ENCODE data around the gene C2CD2.

The C2CD2 gene

GRCh38 chr21:41948901-41949300 lies 4.9 kb downstream of the C2CD2 start:
- DNase-seq (ENCODE audit: low read depth), result no peak
- H3K4me3 ChIP-seq (ENCODE audit: control insufficient read depth, low read depth, low read length), result no peak overlapping the region
- TF ChIP-seq, protein P1, sequence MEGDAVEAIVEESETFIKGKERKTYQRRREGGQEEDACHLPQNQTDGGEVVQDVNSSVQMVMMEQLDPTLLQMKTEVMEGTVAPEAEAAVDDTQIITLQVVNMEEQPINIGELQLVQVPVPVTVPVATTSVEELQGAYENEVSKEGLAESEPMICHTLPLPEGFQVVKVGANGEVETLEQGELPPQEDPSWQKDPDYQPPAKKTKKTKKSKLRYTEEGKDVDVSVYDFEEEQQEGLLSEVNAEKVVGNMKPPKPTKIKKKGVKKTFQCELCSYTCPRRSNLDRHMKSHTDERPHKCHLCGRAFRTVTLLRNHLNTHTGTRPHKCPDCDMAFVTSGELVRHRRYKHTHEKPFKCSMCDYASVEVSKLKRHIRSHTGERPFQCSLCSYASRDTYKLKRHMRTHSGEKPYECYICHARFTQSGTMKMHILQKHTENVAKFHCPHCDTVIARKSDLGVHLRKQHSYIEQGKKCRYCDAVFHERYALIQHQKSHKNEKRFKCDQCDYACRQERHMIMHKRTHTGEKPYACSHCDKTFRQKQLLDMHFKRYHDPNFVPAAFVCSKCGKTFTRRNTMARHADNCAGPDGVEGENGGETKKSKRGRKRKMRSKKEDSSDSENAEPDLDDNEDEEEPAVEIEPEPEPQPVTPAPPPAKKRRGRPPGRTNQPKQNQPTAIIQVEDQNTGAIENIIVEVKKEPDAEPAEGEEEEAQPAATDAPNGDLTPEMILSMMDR (IDR thresholded peaks at IDR 0.05; ENCODE audit: control insufficient read depth, insufficient read depth, low read depth, low read length, missing control alignments), result no peak

DNA sequence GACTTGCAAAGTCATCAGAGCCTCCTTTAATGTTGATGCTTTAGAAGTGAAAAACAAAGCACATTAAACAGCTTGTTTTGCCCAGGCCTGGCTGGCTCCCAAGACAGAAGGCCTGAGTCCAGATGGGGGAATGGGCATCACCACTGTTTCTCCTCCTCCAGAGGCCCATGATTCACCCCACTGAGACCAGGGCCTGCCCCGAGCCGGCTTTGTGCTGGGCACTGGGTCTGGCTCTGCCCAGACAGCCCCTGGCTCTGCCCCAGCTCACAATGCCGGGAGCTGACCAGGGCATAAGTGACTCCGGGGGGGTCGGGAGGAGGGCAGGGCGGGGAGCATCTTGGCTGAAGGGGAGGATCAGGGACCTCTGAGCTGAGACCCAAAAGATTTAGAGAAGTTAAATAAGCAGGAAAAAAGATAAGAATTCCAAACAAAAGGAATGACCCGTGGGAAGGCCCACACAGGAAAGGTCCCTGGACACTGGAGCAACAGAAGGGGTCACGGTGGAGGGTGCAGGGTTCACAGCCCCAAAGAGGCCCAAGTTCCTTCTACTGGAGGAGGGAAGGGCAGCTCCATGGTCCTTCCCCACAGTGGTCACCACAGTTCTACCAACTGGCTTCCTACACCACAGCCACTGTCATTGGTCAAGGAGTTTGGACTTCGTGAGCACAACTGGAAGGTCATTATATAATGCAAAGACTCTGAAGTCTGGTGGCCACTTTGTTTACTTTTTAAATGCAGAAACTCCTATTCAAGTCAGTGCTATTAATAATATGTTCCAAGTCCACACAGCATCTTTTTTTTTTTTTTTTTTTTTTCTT lies 5.5 kb downstream of the C2CD2 start:
- DNase-seq (ENCODE audit: low read depth), result no peak

GRCh38 chr21:41945982-41946381 lies 7.8 kb downstream of the C2CD2 start:
- DNase-seq (ENCODE audit: low read depth), result no peak
- TF ChIP-seq, protein P1 (IDR thresholded peaks at IDR 0.05; ENCODE audit: control insufficient read depth, insufficient read depth, low read depth, low read length, missing control alignments), result no peak
- no peak overlapping the region for H3K4me3 ChIP-seq (ENCODE audit: control insufficient read depth, low read depth, low read length)

More for the DNA sequence above, 5.5 kb downstream of the C2CD2 start:
- TF ChIP-seq, protein P1 (IDR thresholded peaks at IDR 0.05; ENCODE audit: control insufficient read depth, insufficient read depth, low read depth, low read length, missing control alignments), result no peak
- no peak overlapping the region for H3K4me3 ChIP-seq (ENCODE audit: control insufficient read depth, low read depth, low read length)

GRCh38 chr21:41943851-41944250 lies 10.0 kb downstream of the C2CD2 start:
- TF ChIP-seq, protein P1 (IDR thresholded peaks at IDR 0.05; ENCODE audit: control insufficient read depth, insufficient read depth, low read depth, low read length, missing control alignments), result no peak
- DNase-seq (ENCODE audit: low read depth), result no peak
- no peak overlapping the region for H3K4me3 ChIP-seq (ENCODE audit: control insufficient read depth, low read depth, low read length)

DNA sequence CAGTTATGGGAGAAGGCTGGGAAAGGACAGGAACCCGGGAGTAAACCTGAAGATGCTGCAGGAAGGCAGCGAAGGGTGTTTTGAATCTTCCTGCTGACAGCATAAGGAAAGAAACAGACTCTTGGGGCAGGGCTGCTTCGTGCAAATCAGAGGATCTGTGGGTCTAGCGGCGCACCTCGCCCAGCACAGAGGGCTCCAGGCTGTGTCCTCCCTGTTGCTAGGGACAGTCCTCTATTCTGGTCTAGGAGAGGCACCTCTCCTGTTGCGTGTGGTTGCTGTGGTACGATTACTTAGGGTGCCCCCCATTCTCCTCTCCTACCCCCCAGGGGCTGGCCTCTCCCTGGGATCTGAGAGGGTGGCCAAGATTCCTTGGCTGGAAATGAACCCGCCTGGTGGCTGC lies 11.4 kb downstream of the C2CD2 start:
- TF ChIP-seq, protein P1 (IDR thresholded peaks at IDR 0.05; ENCODE audit: control insufficient read depth, insufficient read depth, low read depth, low read length, missing control alignments), result no peak
- no peak for DNase-seq (ENCODE audit: low read depth)
- H3K4me3 ChIP-seq (ENCODE audit: control insufficient read depth, low read depth, low read length), result no peak overlapping the region

- DNase-seq (ENCODE audit: low read depth), result no peak
- no peak overlapping the region for H3K4me3 ChIP-seq (ENCODE audit: control insufficient read depth, low read depth, low read length)
- TF ChIP-seq, protein P1 (IDR thresholded peaks at IDR 0.05; ENCODE audit: control insufficient read depth, insufficient read depth, low read depth, low read length, missing control alignments), result no peak
These were observed 11.9 kb downstream of the C2CD2 start for GRCh38 chr21:41941941-41942340.

All from AG09309 (cell line).